ENCODE measurements around the gene ZNF780A. TPM values are rescaled to one million over a fixed set of nuclear protein-coding genes. Genes with fewer than 3 reads are reported as not detected.

The ZNF780A gene
- total RNA-seq, 1 experiment from 2014 or later = 9.0 TPM

DNA sequence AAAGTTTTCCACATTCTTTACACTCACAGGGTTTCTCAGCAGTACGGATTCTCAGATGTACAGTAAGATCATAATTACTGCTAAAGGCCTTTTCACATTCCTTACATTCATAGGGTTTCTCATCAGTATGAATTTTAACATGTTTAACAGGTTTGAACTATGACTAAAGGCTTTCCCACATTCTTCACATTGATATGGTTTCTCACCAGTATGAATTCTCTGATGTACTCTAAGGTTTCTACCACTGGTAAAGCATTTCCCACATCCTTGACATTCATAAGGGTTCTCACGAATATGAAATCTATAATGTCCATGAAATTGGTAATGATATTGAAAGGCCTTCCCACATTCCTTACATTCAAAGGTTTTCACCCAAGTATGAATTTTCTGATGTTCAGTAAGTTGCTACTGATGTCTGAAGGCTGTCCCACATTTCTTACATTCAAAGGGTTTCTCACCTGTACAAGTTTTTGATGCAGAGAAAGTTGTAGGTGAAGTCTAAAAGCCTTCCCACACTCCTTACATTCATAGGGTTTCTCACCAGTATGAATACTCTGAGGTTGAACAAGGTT is 56.7 kb downstream of the ZNF780A start:
- POLR2A ChIA-PET (ENCODE audit: unreplicated experiment) = no interaction called here
- BruUV-seq (replicated peaks) = no TSS peak

GRCh38 chr19:40026597-40026970 is 64.2 kb downstream of the ZNF780A start:
- no peak for TF ChIP-seq EZH2phosphoT487 (IDR thresholded peaks at IDR 0.05; ENCODE audit: borderline replicate concordance, low read length)
- TF ChIP-seq, protein P1, sequence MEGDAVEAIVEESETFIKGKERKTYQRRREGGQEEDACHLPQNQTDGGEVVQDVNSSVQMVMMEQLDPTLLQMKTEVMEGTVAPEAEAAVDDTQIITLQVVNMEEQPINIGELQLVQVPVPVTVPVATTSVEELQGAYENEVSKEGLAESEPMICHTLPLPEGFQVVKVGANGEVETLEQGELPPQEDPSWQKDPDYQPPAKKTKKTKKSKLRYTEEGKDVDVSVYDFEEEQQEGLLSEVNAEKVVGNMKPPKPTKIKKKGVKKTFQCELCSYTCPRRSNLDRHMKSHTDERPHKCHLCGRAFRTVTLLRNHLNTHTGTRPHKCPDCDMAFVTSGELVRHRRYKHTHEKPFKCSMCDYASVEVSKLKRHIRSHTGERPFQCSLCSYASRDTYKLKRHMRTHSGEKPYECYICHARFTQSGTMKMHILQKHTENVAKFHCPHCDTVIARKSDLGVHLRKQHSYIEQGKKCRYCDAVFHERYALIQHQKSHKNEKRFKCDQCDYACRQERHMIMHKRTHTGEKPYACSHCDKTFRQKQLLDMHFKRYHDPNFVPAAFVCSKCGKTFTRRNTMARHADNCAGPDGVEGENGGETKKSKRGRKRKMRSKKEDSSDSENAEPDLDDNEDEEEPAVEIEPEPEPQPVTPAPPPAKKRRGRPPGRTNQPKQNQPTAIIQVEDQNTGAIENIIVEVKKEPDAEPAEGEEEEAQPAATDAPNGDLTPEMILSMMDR (conservative IDR thresholded peaks at IDR 0.05; ENCODE audit: low read depth, low read length) = no peak
- TF ChIP-seq EZH2 (IDR thresholded peaks at IDR 0.05; ENCODE audit: low read length, unreplicated experiment) = no peak
- DNase-seq (no peak), ATAC-seq (no peak)
- H3K27me3 ChIP-seq (ENCODE audit: low read length) = no peaks in the 10 kb centered on the region
- ChIA-PET POLR2A (ENCODE audit: unreplicated experiment) (no interaction called here), CTCF (no interaction called here)
- no peak overlapping the region for H3K4me3 ChIP-seq (ENCODE audit: low read length)
- H3K79me2 ChIP-seq (ENCODE audit: low read length) = no peaks in the 10 kb centered on the region
- H3K9ac ChIP-seq (ENCODE audit: low read length) = no peak overlapping the region
- H3K36me3 ChIP-seq (ENCODE audit: low read depth, low read length) = peaks cover 10% of the 10 kb centered on the region; the same call in 1 of the 2 replicates
- no peaks in the 10 kb centered on the region for H3K4me1 ChIP-seq (ENCODE audit: insufficient read depth, low read length)
- no peaks in the 10 kb centered on the region for H3K9me2 ChIP-seq (replicated peaks; ENCODE audit: low read length)
- H4K20me1 ChIP-seq (ENCODE audit: low read length) = no peaks in the 10 kb centered on the region
- peaks cover 22% of the 10 kb centered on the region; the same call in 1 of the 2 replicates for H3K9me3 ChIP-seq (ENCODE audit: low read length)
- H2AFZ ChIP-seq (ENCODE audit: low read length) = no peak overlapping the region
- no peak overlapping the region for H3K4me2 ChIP-seq (ENCODE audit: low read length)
- no peak overlapping the region for H3K27ac ChIP-seq (ENCODE audit: low read length)
- H3F3A ChIP-seq (ENCODE audit: low read length, unreplicated experiment) = no peaks in the 10 kb centered on the region
- intact Hi-C loops (cut with micrococcal nuclease) = no loop called here
- BruUV-seq (replicated peaks) = no TSS peak

More for the DNA sequence above, 56.7 kb downstream of the ZNF780A start:
- no peak overlapping the region for H3K9ac ChIP-seq (ENCODE audit: low read length)
- no peaks in the 10 kb centered on the region for H3K27me3 ChIP-seq (ENCODE audit: low read length)
- no peak overlapping the region for H3K27ac ChIP-seq (ENCODE audit: low read length)
- H3K4me1 ChIP-seq (ENCODE audit: insufficient read depth, low read length) = no peaks in the 10 kb centered on the region
- H3K79me2 ChIP-seq (ENCODE audit: low read length) = no peaks in the 10 kb centered on the region
- no peaks in the 10 kb centered on the region for H3F3A ChIP-seq (ENCODE audit: low read length, unreplicated experiment)
- H3K36me3 ChIP-seq (ENCODE audit: low read depth, low read length) = peaks cover 27% of the 10 kb centered on the region; the same call in 1 of the 2 replicates
- CTCF ChIA-PET = no interaction called here
- TF ChIP-seq, protein P1 (conservative IDR thresholded peaks at IDR 0.05; ENCODE audit: low read depth, low read length) = no peak
- TF ChIP-seq EZH2 (IDR thresholded peaks at IDR 0.05; ENCODE audit: low read length, unreplicated experiment) = no peak
- TF ChIP-seq EZH2phosphoT487 (IDR thresholded peaks at IDR 0.05; ENCODE audit: borderline replicate concordance, low read length) = no peak
- H2AFZ ChIP-seq (ENCODE audit: low read length) = no peak overlapping the region
- intact Hi-C loops (cut with micrococcal nuclease) = no loop called here
- DNase-seq (no peak), ATAC-seq (no peak)
- H3K9me2 ChIP-seq (replicated peaks; ENCODE audit: low read length) = no peaks in the 10 kb centered on the region
- no peak overlapping the region for H3K4me3 ChIP-seq (ENCODE audit: low read length)
- no peaks in the 10 kb centered on the region for H4K20me1 ChIP-seq (ENCODE audit: low read length)
- no peak overlapping the region for H3K4me2 ChIP-seq (ENCODE audit: low read length)
- H3K9me3 ChIP-seq (ENCODE audit: low read length) = peaks cover 33% of the 10 kb centered on the region

GRCh38 chr19:40025938-40026596 is 64.7 kb downstream of the ZNF780A start:
- Histone ChIP-seq H3F3A (ENCODE audit: low read length, unreplicated experiment) (no peaks in the 10 kb centered on the region), H3K79me2 (ENCODE audit: low read length) (no peaks in the 10 kb centered on the region), H3K36me3 (ENCODE audit: low read depth, low read length) (peaks cover 10% of the 10 kb centered on the region; the same call in 1 of the 2 replicates), H3K9me2 (replicated peaks; ENCODE audit: low read length) (no peaks in the 10 kb centered on the region), H3K4me1 (ENCODE audit: insufficient read depth, low read length) (no peaks in the 10 kb centered on the region), H3K4me2 (ENCODE audit: low read length) (no peak overlapping the region), H3K9me3 (ENCODE audit: low read length) (peaks cover 22% of the 10 kb centered on the region; the same call in 1 of the 2 replicates), H3K27ac (ENCODE audit: low read length) (no peak overlapping the region), H3K4me3 (ENCODE audit: low read length) (no peak overlapping the region), H3K27me3 (ENCODE audit: low read length) (no peaks in the 10 kb centered on the region), H2AFZ (ENCODE audit: low read length) (no peak overlapping the region), H3K9ac (ENCODE audit: low read length) (no peak overlapping the region), H4K20me1 (ENCODE audit: low read length) (no peaks in the 10 kb centered on the region)
- no peak for DNase-seq
- CTCF ChIA-PET = no interaction called here
- TF ChIP-seq EZH2 (IDR thresholded peaks at IDR 0.05; ENCODE audit: low read length, unreplicated experiment) (no peak), EZH2phosphoT487 (IDR thresholded peaks at IDR 0.05; ENCODE audit: borderline replicate concordance, low read length) (no peak)
- TF ChIP-seq, protein P1 (conservative IDR thresholded peaks at IDR 0.05; ENCODE audit: low read depth, low read length) = no peak
- ATAC-seq = no peak
- BruUV-seq (replicated peaks) = no TSS peak
- POLR2A ChIA-PET (ENCODE audit: unreplicated experiment) = interaction anchor here (0.6 kb wide), 1 partner anchor 16 kb away, joined by 19 read pairs; no protein-coding TSS in a partner anchor
- intact Hi-C loops (cut with micrococcal nuclease) = no loop called here
